ENCODE results near the gene IQSEC1. TPM values are rescaled to one million over a fixed set of nuclear protein-coding genes. Genes with fewer than 3 reads are reported as not detected.

IQSEC1 gene
- total RNA-seq, 1 donor from 2014 or later = 211 TPM

GRCh38 chr3:12898290-12898964, 174.8 kb downstream of the IQSEC1 start:
- peak; percentile 38 for DNase-seq
- peaks cover 42% of the 10 kb centered on the region for H3K9me3 Mint-ChIP-seq (ENCODE audit: unreplicated experiment)
- TF ChIP-seq CTCF (IDR thresholded peaks at IDR 0.05; ENCODE audit: partially characterized antibody, unreplicated experiment) = no peak

GRCh38 chr3:12897381-12898289, 175.6 kb downstream of the IQSEC1 start:
- peak overlapping the region; percentile 96 for H3K27ac Mint-ChIP-seq (ENCODE audit: unreplicated experiment)
- TF ChIP-seq CTCF (IDR thresholded peaks at IDR 0.05; ENCODE audit: partially characterized antibody, unreplicated experiment) = no peak
- H3K9me3 Mint-ChIP-seq (ENCODE audit: unreplicated experiment) = peaks cover 46% of the 10 kb centered on the region
- peaks cover 68% of the 10 kb centered on the region for H3K4me1 Mint-ChIP-seq (ENCODE audit: low read depth, unreplicated experiment)
- peak; percentile 42 for DNase-seq
- peaks cover 12% of the 10 kb centered on the region for H3K36me3 Mint-ChIP-seq (ENCODE audit: unreplicated experiment)
- H3K4me3 Mint-ChIP-seq (ENCODE audit: unreplicated experiment) = peak overlapping the region; percentile 67
- H3K27me3 Mint-ChIP-seq (ENCODE audit: unreplicated experiment) = peaks cover 37% of the 10 kb centered on the region

More at GRCh38 chr3:12898290-12898964, 174.8 kb downstream of the IQSEC1 start:
- Mint-ChIP-seq H3K27me3 (ENCODE audit: unreplicated experiment) (peaks cover 33% of the 10 kb centered on the region), H3K36me3 (ENCODE audit: unreplicated experiment) (peaks cover 12% of the 10 kb centered on the region), H3K4me1 (ENCODE audit: low read depth, unreplicated experiment) (peaks cover 66% of the 10 kb centered on the region), H3K4me3 (ENCODE audit: unreplicated experiment) (peak overlapping the region; percentile 57), H3K27ac (ENCODE audit: unreplicated experiment) (peak overlapping the region; percentile 96)

- DNase-seq = peak; percentile 31
- Mint-ChIP-seq H3K4me3 (ENCODE audit: unreplicated experiment) (no peak overlapping the region), H3K27me3 (ENCODE audit: unreplicated experiment) (peaks cover 39% of the 10 kb centered on the region), H3K36me3 (ENCODE audit: unreplicated experiment) (peaks cover 12% of the 10 kb centered on the region), H3K27ac (ENCODE audit: unreplicated experiment) (peak overlapping the region; percentile 96), H3K9me3 (ENCODE audit: unreplicated experiment) (peaks cover 39% of the 10 kb centered on the region), H3K4me1 (ENCODE audit: low read depth, unreplicated experiment) (peaks cover 65% of the 10 kb centered on the region)
- no peak for TF ChIP-seq CTCF (IDR thresholded peaks at IDR 0.05; ENCODE audit: partially characterized antibody, unreplicated experiment)
Measured at GRCh38 chr3:12896063-12896985, 176.9 kb downstream of the IQSEC1 start.

- peak overlapping the region; percentile 55 for H3K4me3 Mint-ChIP-seq (ENCODE audit: unreplicated experiment)
- peaks cover 63% of the 10 kb centered on the region for H3K4me1 Mint-ChIP-seq (ENCODE audit: low read depth, unreplicated experiment)
Measured at GRCh38 chr3:12895391-12896062, 177.7 kb downstream of the IQSEC1 start.

More at GRCh38 chr3:12895391-12896062, 177.7 kb downstream of the IQSEC1 start:
- Mint-ChIP-seq H3K9me3 (ENCODE audit: unreplicated experiment) (peaks cover 37% of the 10 kb centered on the region), H3K27me3 (ENCODE audit: unreplicated experiment) (peaks cover 38% of the 10 kb centered on the region), H3K27ac (ENCODE audit: unreplicated experiment) (peak overlapping the region; percentile 83), H3K36me3 (ENCODE audit: unreplicated experiment) (peaks cover 11% of the 10 kb centered on the region)
- no peak for TF ChIP-seq CTCF (IDR thresholded peaks at IDR 0.05; ENCODE audit: partially characterized antibody, unreplicated experiment)
- DNase-seq = no peak

All from glutamatergic neuron (in vitro differentiated cells).